ENCODE measurements around the gene UBE2G1.

UBE2G1 gene

GRCh38 chr17:4246674-4247073 lies 119.8 kb downstream of the UBE2G1 start:
- DNase-seq, result no peak

- DNase-seq, result no peak
Observed at GRCh38 chr17:4241535-4241934, 124.9 kb downstream of the UBE2G1 start.

GRCh38 chr17:4236456-4236855 lies 130.0 kb downstream of the UBE2G1 start:
- DNase-seq, result no peak

GRCh38 chr17:4235372-4236279 lies 130.8 kb downstream of the UBE2G1 start:
- DNase-seq, result no peak

GRCh38 chr17:4234401-4234800 lies 132.1 kb downstream of the UBE2G1 start:
- no peak for DNase-seq

- DNase-seq, result no peak
Observed at GRCh38 chr17:4233668-4234258, 132.7 kb downstream of the UBE2G1 start.

- DNase-seq, result no peak
Observed at GRCh38 chr17:4232168-4232813, 134.2 kb downstream of the UBE2G1 start.

GRCh38 chr17:4229627-4230541 lies 136.6 kb downstream of the UBE2G1 start:
- DNase-seq, result no peak

GRCh38 chr17:4221899-4222659 lies 144.4 kb downstream of the UBE2G1 start:
- no peak for DNase-seq

GRCh38 chr17:4221163-4221562 lies 145.3 kb downstream of the UBE2G1 start:
- DNase-seq, result no peak

- DNase-seq, result no peak
Observed at GRCh38 chr17:4220655-4221054, 145.8 kb downstream of the UBE2G1 start.

Measured in AML-193 (cell line).